Umbilical cord (tissue), 2 donors: ENCODE results near the gene MPPED1. TPM values are rescaled to one million over a fixed set of nuclear protein-coding genes. Genes with fewer than 3 reads are reported as not detected.

Experiments
- DNase-seq: peaks from one replicate; pipeline ENCODE4 v3.0.0-alpha.2; 2015; ENCODE audit warnings: low spot score
- total RNA-seq: library from RNA; depleted of rRNA; stranded (reverse); fragments of >200 nt; gene quantifications from one replicate; pipeline ENCODE4 v1.2.3, GENCODE V29; 2014; ENCODE audit warnings: low replicate concordance; ENCODE audit not compliant: insufficient read depth

The MPPED1 gene
- total RNA-seq, 1 donor from 2014 or later, result 1.9 TPM

DNA sequence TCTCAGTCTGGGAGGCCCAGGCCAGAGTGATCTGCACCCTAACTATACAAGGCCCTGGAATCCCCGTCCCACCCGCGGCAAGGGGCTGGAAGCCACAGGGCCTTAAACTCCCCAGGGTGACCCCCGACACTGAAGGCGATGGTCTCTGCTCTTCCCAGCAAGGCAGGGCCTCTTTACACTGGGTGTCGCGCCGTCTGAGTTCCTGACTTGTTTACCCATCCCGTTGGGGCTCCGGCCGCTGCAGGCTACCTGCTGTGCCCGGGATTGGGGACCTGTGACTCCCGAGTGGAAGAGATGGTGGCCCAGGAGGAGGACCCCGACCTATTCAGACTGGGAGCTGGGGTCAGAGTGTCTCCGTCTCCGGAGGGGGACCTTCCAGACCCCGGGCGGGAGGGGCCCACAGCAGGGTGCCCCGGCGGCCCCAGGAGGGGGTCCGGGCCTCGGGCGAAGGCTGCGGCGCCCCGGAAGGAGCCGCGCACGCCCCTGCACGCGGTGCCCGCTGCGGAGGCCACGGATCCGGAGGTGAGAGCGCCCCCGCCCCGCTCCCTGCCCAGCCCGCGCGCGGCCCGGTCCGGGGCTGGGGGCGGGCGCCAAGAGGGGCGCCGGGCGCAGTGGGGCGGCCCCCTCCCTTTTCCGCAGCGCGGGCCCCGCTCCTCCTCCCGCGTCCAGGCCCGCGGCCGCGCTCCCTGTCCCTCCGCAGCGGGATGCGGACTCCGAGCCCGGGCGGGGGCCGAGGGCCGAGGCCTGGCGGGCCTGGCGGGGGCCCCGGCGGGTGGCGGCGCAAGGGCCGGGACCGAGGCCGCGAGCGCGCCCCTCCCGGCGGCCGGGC is 560 bp upstream of the MPPED1 start:
- no peak for DNase-seq

DNA sequence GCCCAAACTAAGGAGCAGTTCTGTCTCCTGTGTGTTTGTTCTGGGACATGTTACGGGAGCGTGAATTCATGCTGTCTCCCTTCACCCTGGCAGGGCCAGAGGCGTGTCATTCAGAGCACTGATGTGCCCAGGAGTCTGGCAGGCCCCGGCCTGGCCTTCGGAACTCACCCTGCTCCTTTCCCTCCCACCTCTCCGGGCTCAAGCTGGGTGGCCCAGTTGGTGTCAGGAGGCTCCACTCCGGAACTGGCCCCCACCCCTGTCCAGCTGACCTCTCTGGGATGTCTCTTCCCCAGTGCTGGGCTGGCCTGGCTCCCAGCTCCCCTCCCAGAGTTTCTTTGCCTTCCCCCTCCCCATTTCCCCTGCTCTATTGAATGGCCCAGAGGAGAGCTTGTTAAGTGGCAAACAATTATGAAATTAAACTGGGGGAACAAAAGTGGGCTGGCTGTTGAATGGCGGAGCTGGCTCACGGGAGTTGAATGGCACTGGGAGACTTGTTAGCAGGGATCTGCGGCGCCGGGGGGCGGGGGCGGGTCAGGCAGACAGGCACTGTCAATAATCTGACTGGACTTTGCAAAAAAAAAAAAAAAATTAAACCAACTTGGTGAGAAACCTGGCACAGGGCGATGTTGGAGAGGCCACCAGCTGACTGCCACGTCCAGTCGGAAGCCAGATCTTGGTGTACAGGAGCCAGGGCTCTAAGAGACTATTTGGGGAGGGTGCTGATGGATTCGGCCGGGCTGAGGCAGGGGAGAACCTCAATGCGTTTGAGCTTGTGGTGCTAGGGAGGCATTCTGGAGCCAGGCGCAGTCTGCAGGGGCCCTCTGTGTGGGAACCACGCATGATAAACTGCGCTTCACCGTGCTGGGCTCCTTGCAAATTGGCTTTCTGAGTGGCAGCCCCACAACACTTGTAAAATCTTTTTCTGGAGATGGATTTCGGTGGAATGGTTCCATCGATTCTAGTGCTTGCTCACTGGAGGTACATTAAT is 1.3 kb downstream of the MPPED1 start:
- no peak for DNase-seq

- no peak for DNase-seq
These were observed 2.0 kb downstream of the MPPED1 start for GRCh38 chr22:43413826-43414225.

GRCh38 chr22:43415681-43416080 is 3.9 kb downstream of the MPPED1 start:
- no peak for DNase-seq

DNA sequence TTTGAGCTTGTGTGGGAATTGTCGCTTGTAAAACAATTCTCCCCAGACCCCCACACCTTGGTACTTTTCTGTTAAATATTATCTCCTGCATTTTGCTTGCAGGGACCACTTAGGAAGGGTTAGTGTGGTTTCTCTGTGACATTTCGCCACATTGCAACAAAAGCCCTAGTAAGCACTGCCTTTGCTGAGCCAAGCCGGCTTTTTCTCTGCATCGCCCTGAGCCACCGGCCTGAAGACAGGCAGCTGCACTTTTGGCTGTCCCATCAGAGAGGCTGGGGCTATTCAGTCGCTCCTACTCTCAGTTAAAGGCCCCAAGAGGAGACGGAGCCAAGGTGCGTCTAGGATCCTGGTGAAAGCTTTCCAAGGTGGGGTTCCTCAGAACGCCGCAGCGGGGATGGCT is 5.7 kb downstream of the MPPED1 start:
- no peak for DNase-seq

DNA sequence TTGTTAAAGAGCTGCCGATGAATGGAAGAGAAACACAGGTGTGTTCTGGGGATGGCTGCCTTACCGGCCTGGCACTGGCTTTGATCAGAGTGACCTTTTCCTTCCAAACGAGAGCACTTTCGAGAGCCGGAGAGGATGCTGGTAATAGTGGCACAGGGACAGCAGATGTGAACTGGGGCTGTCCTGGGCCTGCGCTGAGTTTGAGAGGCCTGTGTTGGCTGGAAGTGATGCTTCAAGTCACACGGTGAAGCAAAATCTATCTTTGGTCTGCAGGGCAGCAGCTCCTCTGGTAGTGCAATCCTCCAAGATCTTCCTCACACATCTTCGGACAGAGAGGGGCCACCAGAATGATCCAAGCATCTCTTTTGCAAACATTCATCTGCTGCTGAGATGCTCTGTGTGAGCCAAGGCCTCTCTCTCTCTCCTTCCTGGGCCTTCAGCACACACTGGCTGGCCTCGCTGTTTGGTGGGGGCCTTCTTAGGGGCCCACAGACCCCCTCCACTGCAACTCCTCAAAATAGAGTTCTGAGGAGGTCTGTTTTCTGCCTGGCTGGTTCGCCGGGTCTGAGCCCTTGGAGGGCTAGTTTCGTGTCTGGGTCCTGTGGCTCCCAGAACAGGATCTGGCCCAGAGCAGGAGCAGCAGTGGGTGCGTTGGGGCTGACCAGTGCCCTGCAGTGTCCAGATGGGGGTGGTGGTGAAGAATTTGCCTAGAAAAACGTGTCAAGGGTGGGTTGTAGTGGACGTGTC is 6.4 kb downstream of the MPPED1 start:
- no peak for DNase-seq

- DNase-seq, result no peak
These were observed 7.7 kb downstream of the MPPED1 start for GRCh38 chr22:43419371-43420080.

- DNase-seq, result no peak
These were observed 9.3 kb downstream of the MPPED1 start for GRCh38 chr22:43421046-43421665.

DNA sequence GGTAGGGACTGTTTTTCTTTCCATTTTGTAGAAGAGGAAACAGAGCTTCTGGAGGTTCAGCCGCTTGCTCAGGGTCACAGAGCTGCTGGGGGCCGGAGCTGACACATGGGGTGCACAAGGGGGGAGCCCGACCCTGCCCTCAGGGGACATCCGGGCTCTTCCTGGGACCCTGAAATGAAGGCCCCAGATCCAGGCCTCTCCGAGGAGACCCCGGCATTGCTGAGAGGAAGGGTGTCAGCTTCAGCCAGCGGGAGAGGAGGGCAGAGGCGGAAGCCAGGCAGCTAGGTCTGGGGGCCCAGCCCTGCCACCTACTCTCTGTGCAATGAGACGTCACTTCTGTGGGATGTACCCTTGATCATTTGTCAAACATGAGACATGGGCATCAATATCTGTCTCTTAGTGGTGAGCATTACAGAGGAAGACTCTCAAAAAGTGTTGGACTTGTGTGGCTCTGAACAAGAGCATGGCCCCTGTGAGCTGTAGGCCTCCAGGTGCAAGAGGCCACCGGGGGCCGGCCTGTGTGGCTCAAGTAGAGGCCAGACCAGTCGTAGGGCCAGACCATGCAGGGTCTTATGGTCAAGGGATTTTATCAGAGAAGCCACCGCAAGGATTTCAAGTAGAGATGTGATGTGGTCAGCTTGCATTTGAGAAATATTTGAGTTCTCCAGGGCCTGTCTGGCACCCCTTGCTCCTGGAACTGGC is 10.3 kb downstream of the MPPED1 start:
- DNase-seq, result no peak

DNA sequence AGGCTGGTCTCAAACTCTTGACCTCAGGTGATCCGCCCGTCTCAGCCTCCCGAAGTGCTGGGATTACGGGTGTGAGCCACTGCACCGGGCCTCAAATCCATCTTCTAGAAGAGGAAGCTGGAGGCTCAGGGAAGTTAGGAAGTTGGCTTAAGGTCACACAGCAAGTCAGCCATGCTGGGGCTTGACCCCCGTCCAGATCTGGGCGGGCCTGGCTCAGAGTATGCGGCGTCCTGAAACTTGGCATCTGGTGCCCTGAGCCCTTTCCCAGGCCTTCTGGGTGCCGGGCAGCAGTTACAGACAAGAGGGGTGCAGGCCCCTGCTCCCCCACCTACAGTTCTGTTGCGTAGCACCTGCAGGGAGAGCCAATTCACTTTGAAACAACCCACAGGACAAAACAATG is 11.2 kb downstream of the MPPED1 start:
- DNase-seq, result no peak

DNA sequence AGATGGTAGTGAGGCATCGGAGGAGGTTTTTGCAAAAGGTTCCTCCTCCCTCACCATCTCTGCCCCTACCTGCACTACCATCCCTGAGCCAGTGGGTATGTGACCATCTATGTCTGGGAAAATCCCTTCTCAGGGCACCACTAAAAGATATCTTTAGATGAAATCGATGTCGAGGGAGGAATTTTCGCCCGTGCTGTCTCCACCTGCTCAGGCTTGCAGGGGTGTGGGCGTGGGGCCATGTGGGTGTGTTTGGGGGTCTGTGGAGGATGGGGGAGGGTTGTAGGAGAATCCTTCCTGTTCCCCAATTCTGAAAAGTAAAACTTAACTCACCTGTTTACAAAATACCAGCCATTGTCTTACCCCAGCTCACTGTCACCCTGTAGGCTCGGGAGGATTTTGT is 12.4 kb downstream of the MPPED1 start:
- DNase-seq, result peak; percentile 10

DNA sequence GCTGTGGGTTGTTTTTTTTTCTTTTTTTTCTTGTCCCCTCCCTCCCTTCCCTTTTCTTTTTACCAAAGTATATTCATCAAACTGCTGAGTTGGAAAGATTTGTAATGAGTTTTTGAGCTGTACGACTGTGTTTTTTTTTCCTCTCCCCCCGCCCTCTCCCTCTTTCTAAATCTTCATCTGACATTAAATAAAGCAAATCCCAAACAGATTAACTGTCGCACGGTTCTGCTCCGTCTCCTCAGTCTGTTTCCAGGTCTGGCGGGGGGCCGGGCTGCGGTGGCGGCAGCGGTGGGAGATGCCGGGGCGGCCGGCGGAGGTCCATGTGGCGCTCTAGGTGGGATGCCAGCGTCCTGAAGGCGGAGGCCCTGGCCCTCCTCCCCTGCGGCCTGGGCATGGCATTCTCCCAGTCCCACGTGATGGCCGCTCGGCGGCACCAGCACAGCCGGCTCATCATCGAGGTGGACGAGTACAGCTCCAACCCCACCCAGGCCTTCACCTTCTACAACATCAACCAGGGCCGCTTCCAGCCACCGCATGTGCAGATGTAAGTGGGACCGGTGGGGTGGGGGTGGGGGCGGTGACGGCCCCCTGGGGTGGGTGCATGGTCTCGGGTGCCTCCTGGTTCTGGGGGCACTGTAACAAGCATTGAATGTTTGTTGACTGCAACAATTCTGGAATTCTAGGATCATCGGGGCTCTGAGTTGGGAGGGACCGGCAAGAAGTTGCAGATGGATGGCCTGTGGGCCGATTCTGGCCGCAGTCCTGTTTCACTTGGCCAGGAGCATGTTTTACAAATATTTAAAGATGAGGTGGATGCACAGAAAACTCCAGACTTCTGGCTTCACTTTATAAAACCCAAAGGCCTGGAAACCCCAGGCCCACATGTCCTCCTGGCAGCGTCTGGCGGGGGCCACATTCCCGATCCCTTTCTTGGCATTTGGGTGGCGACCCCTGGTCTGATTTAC is 13.1 kb downstream of the MPPED1 start:
- DNase-seq, result no peak

GRCh38 chr22:43425976-43426785 is 14.4 kb downstream of the MPPED1 start:
- no peak for DNase-seq

DNA sequence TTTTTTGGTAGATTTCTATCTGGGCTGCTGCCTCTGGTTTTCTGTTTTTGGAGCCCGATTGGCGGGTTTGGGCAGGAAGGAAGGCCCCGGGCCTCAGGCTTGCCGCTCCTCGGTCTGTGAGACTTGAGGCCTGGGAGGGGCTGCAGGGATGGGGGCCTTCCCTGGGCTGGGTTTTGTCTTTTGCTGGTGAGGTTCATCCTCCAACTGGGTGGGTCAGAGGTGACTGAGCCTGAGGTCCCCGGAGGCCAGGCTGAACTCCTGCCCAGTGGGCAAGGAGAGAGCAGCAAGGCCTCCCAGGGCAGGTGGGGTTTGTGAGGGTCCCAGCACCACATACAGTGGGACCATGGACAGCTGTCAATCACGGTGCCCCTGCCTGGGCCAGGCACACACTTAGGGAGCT is 15.0 kb downstream of the MPPED1 start:
- DNase-seq, result no peak

GRCh38 chr22:43427296-43428004 is 15.6 kb downstream of the MPPED1 start:
- DNase-seq, result no peak

GRCh38 chr22:43428005-43428485 is 16.2 kb downstream of the MPPED1 start:
- no peak for DNase-seq

DNA sequence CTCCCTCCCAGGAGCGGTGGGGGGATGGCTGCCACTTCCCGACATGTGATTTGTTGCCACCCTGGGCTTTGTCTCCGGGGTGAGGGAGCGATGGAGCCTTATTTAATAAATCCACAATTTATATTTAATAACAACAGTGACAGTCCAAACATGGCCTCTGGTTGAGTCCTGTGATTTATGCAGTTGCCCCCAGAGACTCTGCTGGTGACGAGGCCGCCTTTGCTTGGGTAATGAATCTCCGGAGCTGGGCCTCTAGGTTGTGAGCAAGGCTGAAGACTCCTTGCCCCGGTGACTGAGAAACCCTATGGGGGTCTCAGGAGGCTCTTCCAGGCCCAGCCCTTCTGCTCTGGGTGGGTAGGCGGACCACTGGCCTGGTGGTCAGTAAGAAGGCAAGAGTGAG is 16.7 kb downstream of the MPPED1 start:
- DNase-seq, result no peak
